GM12873 (cell line): ENCODE data around the gene SLC38A2.

Experiments
- TF ChIP-seq, protein P1 (sequence below): IDR thresholded peaks from 2 replicates; pipeline ENCODE4 v1.5.1; 2012; ENCODE audit warnings: low read depth, mild to moderate bottlenecking, moderate library complexity, low read length, control low read depth; ENCODE audit not compliant: insufficient read depth; ENCODE audit errors: missing control alignments

SLC38A2 gene

DNA sequence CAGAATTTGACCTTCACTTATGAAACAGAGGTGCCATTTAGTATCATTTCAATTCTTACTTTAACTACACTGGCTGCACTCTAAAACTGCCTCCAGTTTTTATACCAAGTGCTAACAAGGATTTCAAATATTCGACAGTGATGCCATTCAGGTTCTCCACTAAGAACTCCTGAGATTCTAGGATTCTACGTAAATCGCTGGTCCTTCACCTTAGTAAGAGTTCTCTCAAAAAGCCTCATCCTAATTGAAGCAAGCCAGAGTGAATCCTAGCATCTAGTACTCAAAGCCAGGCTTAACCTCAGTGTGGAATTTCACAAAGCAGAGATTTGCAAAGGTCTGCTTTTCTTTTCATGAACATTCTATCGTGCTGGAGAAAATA lies 3.5 kb downstream of the SLC38A2 start:
- TF ChIP-seq, protein P1, sequence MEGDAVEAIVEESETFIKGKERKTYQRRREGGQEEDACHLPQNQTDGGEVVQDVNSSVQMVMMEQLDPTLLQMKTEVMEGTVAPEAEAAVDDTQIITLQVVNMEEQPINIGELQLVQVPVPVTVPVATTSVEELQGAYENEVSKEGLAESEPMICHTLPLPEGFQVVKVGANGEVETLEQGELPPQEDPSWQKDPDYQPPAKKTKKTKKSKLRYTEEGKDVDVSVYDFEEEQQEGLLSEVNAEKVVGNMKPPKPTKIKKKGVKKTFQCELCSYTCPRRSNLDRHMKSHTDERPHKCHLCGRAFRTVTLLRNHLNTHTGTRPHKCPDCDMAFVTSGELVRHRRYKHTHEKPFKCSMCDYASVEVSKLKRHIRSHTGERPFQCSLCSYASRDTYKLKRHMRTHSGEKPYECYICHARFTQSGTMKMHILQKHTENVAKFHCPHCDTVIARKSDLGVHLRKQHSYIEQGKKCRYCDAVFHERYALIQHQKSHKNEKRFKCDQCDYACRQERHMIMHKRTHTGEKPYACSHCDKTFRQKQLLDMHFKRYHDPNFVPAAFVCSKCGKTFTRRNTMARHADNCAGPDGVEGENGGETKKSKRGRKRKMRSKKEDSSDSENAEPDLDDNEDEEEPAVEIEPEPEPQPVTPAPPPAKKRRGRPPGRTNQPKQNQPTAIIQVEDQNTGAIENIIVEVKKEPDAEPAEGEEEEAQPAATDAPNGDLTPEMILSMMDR: no peak

DNA sequence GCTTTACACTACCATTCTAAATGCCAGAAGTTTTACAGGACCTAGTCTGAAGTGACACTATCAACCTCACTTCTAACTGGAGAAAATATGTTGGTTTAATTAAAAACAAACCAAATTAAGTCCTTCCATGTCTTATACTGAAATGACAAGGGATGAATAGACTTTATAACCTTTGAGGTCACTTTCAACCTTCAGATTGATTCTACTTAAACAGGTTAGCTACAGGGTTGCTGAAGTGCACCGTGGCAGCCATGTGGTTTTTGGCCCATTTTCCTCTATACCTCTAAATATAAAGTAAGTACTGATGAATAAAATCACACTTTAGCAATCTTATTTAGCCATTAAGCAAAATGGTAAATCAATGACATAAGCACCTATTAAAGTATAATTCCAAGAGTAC lies 3.9 kb downstream of the SLC38A2 start:
- TF ChIP-seq, protein P1: no peak

DNA sequence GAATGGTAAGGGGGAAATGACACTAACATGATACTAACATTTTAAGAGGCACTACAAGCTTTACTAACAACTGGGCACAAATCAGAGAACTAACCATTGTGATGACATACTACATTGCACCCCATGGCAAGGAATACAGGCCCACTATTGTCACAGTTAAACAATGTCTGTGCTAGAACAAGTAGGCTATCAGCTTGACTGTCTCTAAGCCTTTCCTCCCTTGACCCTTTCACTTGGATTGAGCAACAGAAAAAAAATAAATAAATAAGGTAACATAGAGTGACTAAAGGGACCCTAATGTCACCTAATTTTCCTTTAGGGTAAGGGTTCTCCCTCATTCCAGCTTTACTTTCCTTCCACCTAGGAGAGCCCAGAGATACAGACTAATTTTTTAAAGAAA lies 4.4 kb downstream of the SLC38A2 start:
- TF ChIP-seq, protein P1: no peak

DNA sequence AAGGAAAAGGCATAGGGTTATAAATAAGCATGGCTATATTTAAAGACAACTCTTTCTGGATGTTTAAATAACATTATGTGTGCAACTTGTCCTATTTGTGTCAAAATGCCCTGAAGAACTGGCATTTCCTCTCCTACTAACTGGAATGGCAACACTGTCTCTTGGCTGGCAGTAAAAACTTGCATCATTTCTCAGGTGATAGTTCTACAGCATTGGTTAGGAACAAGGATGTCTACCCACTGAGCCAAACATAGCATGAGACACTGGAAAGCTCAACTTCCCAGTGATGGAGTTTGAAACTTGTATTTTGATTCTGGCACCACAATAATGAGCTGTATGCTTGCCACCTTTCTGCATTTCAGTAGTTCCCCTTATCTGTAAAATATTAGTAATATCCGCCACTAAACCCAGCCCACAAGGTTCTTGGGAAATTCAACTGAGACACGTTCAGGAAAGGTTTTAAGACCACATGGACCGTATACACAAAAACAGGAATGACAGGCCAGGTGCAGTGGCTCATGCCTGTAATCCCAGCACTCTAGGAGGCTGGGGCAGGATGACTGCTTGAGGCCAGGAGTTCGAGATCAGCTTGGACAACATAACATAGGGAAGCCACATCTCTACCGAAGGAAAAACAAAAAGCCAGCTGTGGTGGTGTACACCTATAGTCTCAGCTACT lies 5.1 kb downstream of the SLC38A2 start:
- TF ChIP-seq, protein P1: no peak

DNA sequence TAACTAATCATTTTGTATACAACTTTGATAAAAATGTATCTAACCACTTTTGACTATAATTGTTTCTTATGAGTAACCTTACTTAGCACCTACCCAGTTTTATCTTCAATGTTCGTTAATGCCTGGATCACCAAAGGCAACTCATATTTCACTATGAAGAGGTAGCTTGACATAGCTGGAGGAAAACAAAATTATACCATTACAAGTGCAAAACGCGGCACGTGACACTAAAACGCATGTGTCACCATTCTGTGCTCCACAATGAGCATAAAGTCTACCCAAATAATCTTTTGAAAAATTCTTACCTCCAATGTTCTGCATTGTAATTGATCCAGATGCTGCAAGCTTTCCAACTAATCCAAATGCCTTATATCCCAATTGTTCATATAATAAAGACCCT lies 5.8 kb downstream of the SLC38A2 start:
- TF ChIP-seq, protein P1: no peak

DNA sequence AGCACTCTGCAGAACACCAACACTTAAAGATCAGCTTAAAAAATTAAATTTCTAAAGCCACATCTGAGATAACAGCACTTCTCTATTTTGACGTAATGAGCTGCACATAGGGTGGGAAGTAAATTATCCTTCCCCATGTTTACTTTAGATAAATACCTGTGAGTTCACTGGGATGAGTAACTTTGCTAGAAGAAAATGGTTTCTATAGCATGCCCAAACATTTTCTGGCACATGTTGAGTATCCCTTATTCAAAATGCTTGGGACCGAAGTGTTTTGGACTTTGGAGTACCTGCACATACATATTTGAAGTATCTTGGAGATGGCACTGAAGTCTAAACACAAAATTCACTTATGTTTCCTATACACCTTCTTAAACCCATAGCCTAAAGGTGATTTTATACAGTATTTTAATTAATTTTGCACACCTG lies 6.6 kb downstream of the SLC38A2 start:
- TF ChIP-seq, protein P1: no peak

DNA sequence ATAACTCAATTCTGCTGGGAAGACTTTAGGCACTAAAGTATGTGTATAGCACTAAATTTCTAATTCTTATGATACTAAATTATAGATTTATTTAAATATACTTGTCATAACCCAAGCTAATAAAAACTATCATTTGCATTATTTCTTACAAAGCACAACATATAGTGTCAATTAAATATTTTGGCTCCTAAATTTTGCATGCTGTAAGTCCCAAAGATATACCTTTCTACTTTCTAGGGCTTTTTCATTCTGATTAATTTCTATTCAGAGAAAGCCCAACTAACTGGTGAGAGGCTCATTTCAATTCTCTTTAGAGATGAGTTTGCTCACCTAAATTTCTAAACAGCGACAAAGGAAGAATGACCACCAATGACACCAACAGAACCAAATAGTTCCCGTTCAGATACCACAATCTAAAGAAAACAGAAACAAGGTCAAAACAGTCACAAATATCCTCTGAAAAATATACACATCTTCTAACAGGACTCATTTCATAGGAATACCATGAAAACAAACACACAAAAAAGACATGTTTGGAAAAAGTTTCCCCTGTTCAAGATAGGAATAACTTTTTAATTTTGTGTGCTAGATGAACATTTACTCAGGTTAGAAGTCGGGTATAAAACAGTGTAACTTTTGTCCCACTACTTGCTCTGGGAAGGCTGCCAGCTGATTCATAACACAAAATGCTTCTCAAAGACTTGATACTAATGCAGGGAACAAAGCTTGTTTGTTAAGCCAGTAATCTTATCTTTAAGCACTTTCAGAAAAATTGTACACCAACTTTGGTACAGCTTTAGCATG lies 7.6 kb downstream of the SLC38A2 start:
- TF ChIP-seq, protein P1: no peak
